Astrocyte (in vitro differentiated cells and primary cell): ENCODE measurements around the gene APOB. TPM values are rescaled to one million over a fixed set of nuclear protein-coding genes. Genes with fewer than 3 reads are reported as not detected.

Source experiments
- DNase-seq: peaks from one replicate; pipeline ENCODE4 v3.0.0-alpha.2; 2010; ENCODE audit warnings: low read depth
- FAIRE-seq: peaks from 2 replicates; lab custom pipeline; 2011; peaks lifted over from hg19 to GRCh38; lab: Jason Lieb, UNC
- H2AFZ ChIP-seq: 2 replicates; pipeline ENCODE4 v1.6.0; 2012; ENCODE audit warnings: low read depth, low read length, inconsistent platforms
- H3K27ac ChIP-seq: 2 replicates; pipeline ENCODE4 v1.5.1; 2011; ENCODE audit warnings: low read depth, low read length, inconsistent platforms
- H3K27me3 ChIP-seq: 2 replicates; pipeline ENCODE4 v1.6.0; 2011; ENCODE audit warnings: low read length, inconsistent platforms; ENCODE audit not compliant: insufficient read depth
- H3K36me3 ChIP-seq: 2 replicates; pipeline ENCODE4 v1.5.1; 2011; ENCODE audit warnings: low read length, inconsistent platforms; ENCODE audit not compliant: insufficient read depth
- H3K4me1 ChIP-seq: 2 replicates; pipeline ENCODE4 v1.5.1; 2011; ENCODE audit warnings: low read length, inconsistent platforms; ENCODE audit not compliant: insufficient read depth
- H3K4me2 ChIP-seq: 2 replicates; pipeline ENCODE4 v1.6.0; 2012; ENCODE audit warnings: low read length, inconsistent platforms
- H3K4me3 ChIP-seq: 2 replicates; pipeline ENCODE4 v1.5.1; 2011; ENCODE audit warnings: low read depth, mild to moderate bottlenecking, low read length, inconsistent platforms; ENCODE audit not compliant: insufficient read depth
- H3K79me2 ChIP-seq: 2 replicates; pipeline ENCODE4 v1.6.0; 2012; ENCODE audit warnings: mild to moderate bottlenecking, low read length, inconsistent platforms; ENCODE audit not compliant: insufficient read depth
- H3K9ac ChIP-seq: 2 replicates; pipeline ENCODE4 v1.6.0; 2012; ENCODE audit warnings: mild to moderate bottlenecking, low read length, inconsistent platforms
- H3K9me3 ChIP-seq: 2 replicates; pipeline ENCODE4 v1.5.1; 2012; ENCODE audit warnings: low read depth, mild to moderate bottlenecking, low read length, inconsistent platforms; ENCODE audit not compliant: insufficient read depth
- H4K20me1 ChIP-seq: 2 replicates; pipeline ENCODE4 v1.6.0; 2012; ENCODE audit warnings: low read length, inconsistent platforms; ENCODE audit not compliant: insufficient read depth
- H3K27ac Mint-ChIP-seq: one replicate; pipeline ENCODE4 v1.8.0; 2021; ENCODE audit warnings: mild to moderate bottlenecking, mixed read lengths; ENCODE audit not compliant: unreplicated experiment
- H3K27me3 Mint-ChIP-seq: one replicate; pipeline ENCODE4 v1.8.0; 2021; ENCODE audit warnings: low read depth, mixed read lengths; ENCODE audit not compliant: unreplicated experiment
- H3K36me3 Mint-ChIP-seq: one replicate; pipeline ENCODE4 v1.8.0; 2021; ENCODE audit warnings: low read depth, mixed read lengths; ENCODE audit not compliant: unreplicated experiment
- H3K4me1 Mint-ChIP-seq: one replicate; pipeline ENCODE4 v1.8.0; 2021; ENCODE audit warnings: low read depth, mixed read lengths; ENCODE audit not compliant: unreplicated experiment
- H3K4me3 Mint-ChIP-seq: one replicate; pipeline ENCODE4 v1.8.0; 2021; ENCODE audit warnings: mild to moderate bottlenecking, moderate library complexity, mixed read lengths; ENCODE audit not compliant: unreplicated experiment
- H3K9me3 Mint-ChIP-seq: one replicate; pipeline ENCODE4 v1.8.0; 2021; ENCODE audit warnings: mild to moderate bottlenecking, mixed read lengths; ENCODE audit not compliant: unreplicated experiment
- CTCF ChIP-seq: IDR thresholded peaks from 2 replicates; pipeline ENCODE4 v1.5.1; 2011; ENCODE audit warnings: low read depth, mild to moderate bottlenecking, inconsistent platforms, low read length, moderate library complexity; ENCODE audit not compliant: insufficient read depth
- EZH2 ChIP-seq: IDR thresholded peaks from 2 replicates; pipeline ENCODE4 v1.6.1; 2012; ENCODE audit warnings: mild to moderate bottlenecking, low read length, inconsistent platforms; ENCODE audit not compliant: insufficient read depth
- total RNA-seq: library from RNA; stranded (reverse); gene quantifications from 2 replicates; pipeline ENCODE4 v1.2.1, GENCODE V29; 2021

The APOB gene
- total RNA-seq, 1 donor from 2014 or later = 0.05 TPM

- H3K79me2 ChIP-seq = no peaks in the 10 kb centered on the region
- H3K4me2 ChIP-seq = no peak overlapping the region
- TF ChIP-seq EZH2 (no peak), CTCF (no peak)
- no peak for DNase-seq
- no peak for FAIRE-seq
- H2AFZ ChIP-seq = no peak overlapping the region
- no peaks in the 10 kb centered on the region for H3K27me3 ChIP-seq
- H3K9ac ChIP-seq = no peak overlapping the region
- Mint-ChIP-seq H3K27ac (no peak overlapping the region), H3K4me1 (no peaks in the 10 kb centered on the region), H3K9me3 (peaks cover 3% of the 10 kb centered on the region), H3K27me3 (peaks cover 26% of the 10 kb centered on the region), H3K36me3 (no peaks in the 10 kb centered on the region), H3K4me3 (no peak overlapping the region)
- no peaks in the 10 kb centered on the region for H3K4me1 ChIP-seq
- peaks cover 2% of the 10 kb centered on the region for H3K9me3 ChIP-seq
- no peak overlapping the region for H3K27ac ChIP-seq
- no peaks in the 10 kb centered on the region for H3K36me3 ChIP-seq
- H3K4me3 ChIP-seq = no peak overlapping the region
- H4K20me1 ChIP-seq = no peaks in the 10 kb centered on the region
Measured at GRCh38 chr2:21014364-21015280, 29.3 kb downstream of the APOB start.

- no peak overlapping the region for H3K27ac ChIP-seq
Measured at GRCh38 chr2:21013043-21013816, 30.6 kb downstream of the APOB start.

More at GRCh38 chr2:21013043-21013816, 30.6 kb downstream of the APOB start:
- Histone ChIP-seq H3K4me3 (no peak overlapping the region), H3K9ac (no peak overlapping the region), H3K9me3 (no peaks in the 10 kb centered on the region), H2AFZ (no peak overlapping the region), H3K4me1 (no peaks in the 10 kb centered on the region), H3K27me3 (no peaks in the 10 kb centered on the region), H3K4me2 (no peak overlapping the region), H4K20me1 (no peaks in the 10 kb centered on the region), H3K79me2 (no peaks in the 10 kb centered on the region), H3K36me3 (no peaks in the 10 kb centered on the region)
- no peak overlapping the region for H3K27ac Mint-ChIP-seq
- TF ChIP-seq EZH2 (no peak), CTCF (no peak)
- H3K4me1 Mint-ChIP-seq = no peaks in the 10 kb centered on the region
- H3K27me3 Mint-ChIP-seq = peaks cover 28% of the 10 kb centered on the region
- FAIRE-seq (no peak), DNase-seq (no peak)
- no peaks in the 10 kb centered on the region for H3K36me3 Mint-ChIP-seq
- peaks cover 3% of the 10 kb centered on the region for H3K9me3 Mint-ChIP-seq
- H3K4me3 Mint-ChIP-seq = no peak overlapping the region
